ENCODE measurements around the gene PAK2. TPM values are rescaled to one million over a fixed set of nuclear protein-coding genes. Genes with fewer than 3 reads are reported as not detected.
"Not testable (repeated sequence)": the region's sequence is repeated elsewhere in the genome, so short reads cannot be mapped to it uniquely, and the experiment has no call there.

Gene PAK2
- total and polyA plus RNA-seq, 3 experiments from 2014 or later = 38.0 to 85.4 (median 81.2) TPM

GRCh38 chr3:196842567-196843434 lies 103.1 kb downstream of the PAK2 start:
- H3K27me3 Mint-ChIP-seq = peaks cover 0 to 3% of the 10 kb centered on the region in 2 donors
- no peak overlapping the region for H3K4me3 Mint-ChIP-seq
- Histone ChIP-seq H3K9me3 (ENCODE audit: low read length) (no peaks in the 10 kb centered on the region), H3K27ac (ENCODE audit: low read depth, low read length) (peak overlapping the region; percentile 61), H3K4me3 (ENCODE audit: low read length) (no peak overlapping the region), H3K4me1 (ENCODE audit: insufficient read depth, low read length) (no peaks in the 10 kb centered on the region), H3K36me3 (ENCODE audit: insufficient read depth, low read length) (no peaks in the 10 kb centered on the region), H3K27me3 (ENCODE audit: insufficient read depth, low read length, poor library complexity, severe bottlenecking) (no peaks in the 10 kb centered on the region)
- no peaks in the 10 kb centered on the region for H3K9me3 Mint-ChIP-seq
- ChIA-PET POLR2A (no interaction called here), CTCF (no interaction called here)
- no peaks in the 10 kb centered on the region for H3K36me3 Mint-ChIP-seq
- H3K27ac Mint-ChIP-seq = no peak overlapping the region
- peaks cover 0 to 3% (median 2%) of the 10 kb centered on the region in 3 donors for H3K4me1 Mint-ChIP-seq
- DNase-seq = no peak

GRCh38 chr3:196843435-196844110 lies 103.9 kb downstream of the PAK2 start:
- no peak for DNase-seq
- no peak overlapping the region for H3K4me3 ChIP-seq (ENCODE audit: low read length)
- ChIA-PET CTCF (interaction anchor here (0.8 kb wide), 1 partner anchor 126 kb away, joined by 3 read pairs; no protein-coding TSS in a partner anchor), POLR2A (no interaction called here)
- H3K36me3 ChIP-seq (ENCODE audit: insufficient read depth, low read length) = no peaks in the 10 kb centered on the region
- H3K4me3 Mint-ChIP-seq = no peak overlapping the region
- no peaks in the 10 kb centered on the region for H3K9me3 Mint-ChIP-seq
- no peaks in the 10 kb centered on the region for H3K36me3 Mint-ChIP-seq
- H3K4me1 Mint-ChIP-seq = no peaks in the 10 kb centered on the region
- H3K27ac ChIP-seq (ENCODE audit: low read depth, low read length) = peak overlapping the region; percentile 61
- peaks cover 3 to 4% of the 10 kb centered on the region in 2 donors for H3K27me3 Mint-ChIP-seq
- no peaks in the 10 kb centered on the region for H3K4me1 ChIP-seq (ENCODE audit: insufficient read depth, low read length)
- H3K9me3 ChIP-seq (ENCODE audit: low read length) = no peaks in the 10 kb centered on the region
- no peak overlapping the region for H3K27ac Mint-ChIP-seq
- H3K27me3 ChIP-seq (ENCODE audit: insufficient read depth, low read length, poor library complexity, severe bottlenecking) = no peaks in the 10 kb centered on the region

GRCh38 chr3:196844235-196845219 lies 104.9 kb downstream of the PAK2 start:
- H3K4me1 ChIP-seq (ENCODE audit: insufficient read depth, low read length); H3K27ac ChIP-seq (ENCODE audit: low read depth, low read length); H3K4me1 Mint-ChIP-seq; DNase-seq; H3K27me3 Mint-ChIP-seq; H3K4me3 ChIP-seq (ENCODE audit: low read length); H3K4me3 Mint-ChIP-seq; H3K9me3 ChIP-seq (ENCODE audit: low read length); H3K9me3 Mint-ChIP-seq; POLR2A ChIA-PET; H3K36me3 ChIP-seq (ENCODE audit: insufficient read depth, low read length); H3K27me3 ChIP-seq (ENCODE audit: insufficient read depth, low read length, poor library complexity, severe bottlenecking); H3K27ac Mint-ChIP-seq; H3K36me3 Mint-ChIP-seq: not testable (repeated sequence)
- CTCF ChIA-PET = interaction anchor here (0.8 kb wide), 1 partner anchor 125 kb away, joined by 3 read pairs; no protein-coding TSS in a partner anchor

GRCh38 chr3:196848375-196848774 lies 108.7 kb downstream of the PAK2 start:
- CTCF ChIA-PET; H3K27me3 ChIP-seq (ENCODE audit: insufficient read depth, low read length, poor library complexity, severe bottlenecking); H3K4me1 ChIP-seq (ENCODE audit: insufficient read depth, low read length); POLR2A ChIA-PET; H3K27ac Mint-ChIP-seq; H3K36me3 ChIP-seq (ENCODE audit: insufficient read depth, low read length); H3K9me3 Mint-ChIP-seq; H3K4me1 Mint-ChIP-seq; H3K4me3 Mint-ChIP-seq; H3K4me3 ChIP-seq (ENCODE audit: low read length); H3K36me3 Mint-ChIP-seq; H3K27ac ChIP-seq (ENCODE audit: low read depth, low read length); H3K9me3 ChIP-seq (ENCODE audit: low read length); DNase-seq: not testable (repeated sequence)
- peaks cover 11 to 21% of the 10 kb centered on the region in 2 donors for H3K27me3 Mint-ChIP-seq

DNA sequence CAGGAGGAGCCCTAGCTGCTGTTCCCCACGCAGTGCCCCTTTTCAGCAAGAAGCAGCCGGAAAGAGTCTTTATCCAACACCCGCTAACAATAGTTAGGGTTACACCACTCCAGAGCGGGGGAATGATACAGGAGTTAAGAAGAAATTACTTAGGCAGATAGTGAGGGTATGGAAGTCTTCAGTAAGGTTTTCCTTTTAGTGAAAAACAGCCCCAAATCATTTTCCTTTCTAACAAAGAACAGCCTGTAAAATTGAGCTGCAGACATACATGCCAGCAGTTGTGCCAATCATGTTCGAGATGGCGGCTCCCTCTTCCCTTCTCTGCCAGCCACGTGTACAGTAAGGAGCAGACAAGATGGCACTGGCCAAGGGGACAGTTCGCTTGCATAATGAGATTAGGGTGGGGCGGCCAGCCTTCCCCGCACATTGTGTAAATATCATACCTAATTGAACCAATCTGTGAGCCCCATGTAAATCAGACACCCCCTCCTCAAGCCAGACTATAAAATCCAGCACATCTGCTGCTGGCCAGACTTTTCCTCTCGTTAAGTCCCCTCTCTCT lies 109.6 kb downstream of the PAK2 start:
- Mint-ChIP-seq H3K36me3 (no peaks in the 10 kb centered on the region), H3K9me3 (no peaks in the 10 kb centered on the region), H3K4me1 (no peaks in the 10 kb centered on the region), H3K27me3 (peaks cover 13 to 22% of the 10 kb centered on the region in 2 donors), H3K4me3 (no peak overlapping the region), H3K27ac (no peak overlapping the region)
- ChIA-PET CTCF (no interaction called here), POLR2A (no interaction called here)
- no peak for DNase-seq
- Histone ChIP-seq H3K4me1 (ENCODE audit: insufficient read depth, low read length) (no peaks in the 10 kb centered on the region), H3K4me3 (ENCODE audit: low read length) (no peak overlapping the region), H3K9me3 (ENCODE audit: low read length) (no peaks in the 10 kb centered on the region), H3K27ac (ENCODE audit: low read depth, low read length) (no peak overlapping the region), H3K36me3 (ENCODE audit: insufficient read depth, low read length) (no peaks in the 10 kb centered on the region), H3K27me3 (ENCODE audit: insufficient read depth, low read length, poor library complexity, severe bottlenecking) (no peaks in the 10 kb centered on the region)

DNA sequence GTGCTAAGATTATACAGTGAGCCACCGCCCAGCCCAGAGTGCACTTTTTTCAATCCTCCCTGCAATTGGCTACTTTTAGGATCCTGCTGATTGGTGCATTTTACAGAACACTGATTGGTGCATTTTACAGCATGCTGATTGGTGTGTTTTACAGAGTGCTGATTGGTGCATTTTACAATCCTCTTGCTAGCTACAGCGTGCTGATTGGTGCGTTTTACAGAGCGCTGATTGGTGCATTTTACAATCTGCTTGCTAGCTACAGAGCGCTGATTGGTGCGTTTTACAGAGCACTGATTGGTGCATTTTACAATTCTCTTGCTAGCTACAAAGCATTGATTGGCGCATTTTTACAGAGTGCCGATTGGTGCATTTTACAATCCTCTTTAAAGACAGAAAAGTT lies 123.3 kb downstream of the PAK2 start:
- H3K36me3 ChIP-seq (ENCODE audit: insufficient read depth, low read length); DNase-seq; CTCF ChIA-PET; H3K4me3 ChIP-seq (ENCODE audit: low read length); H3K4me1 ChIP-seq (ENCODE audit: insufficient read depth, low read length); H3K9me3 Mint-ChIP-seq; POLR2A ChIA-PET; H3K27me3 ChIP-seq (ENCODE audit: insufficient read depth, low read length, poor library complexity, severe bottlenecking); H3K4me3 Mint-ChIP-seq; H3K27ac ChIP-seq (ENCODE audit: low read depth, low read length); H3K9me3 ChIP-seq (ENCODE audit: low read length); H3K4me1 Mint-ChIP-seq; H3K36me3 Mint-ChIP-seq; H3K27me3 Mint-ChIP-seq: not testable (repeated sequence)
- peak overlapping the region in 1 of 8 donors; percentile 3 for H3K27ac Mint-ChIP-seq

- POLR2A ChIA-PET = interaction anchor here (0.6 to 3.2 kb wide), 6 partner anchors 36 to 924 kb away, joined by 3 to 46 read pairs (median 6); partner anchors contain the start of genes LRCH3, NCBP2 and PAK2
- Mint-ChIP-seq H3K36me3 (peaks cover 0 to 10% (median 3%) of the 10 kb centered on the region in 3 donors), H3K4me1 (peaks cover 24 to 31% (median 26%) of the 10 kb centered on the region in 3 donors), H3K27me3 (no peaks in the 10 kb centered on the region), H3K4me3 (peak overlapping the region; percentile 78 to 93 (median 85)), H3K27ac (peak overlapping the region; percentile 72 to 99 (median 93)), H3K9me3 (no peaks in the 10 kb centered on the region)
- Histone ChIP-seq H3K9me3 (ENCODE audit: low read length) (no peaks in the 10 kb centered on the region), H3K27ac (ENCODE audit: low read depth, low read length) (peak overlapping the region; percentile 76), H3K4me1 (ENCODE audit: insufficient read depth, low read length) (peaks cover 16% of the 10 kb centered on the region), H3K4me3 (ENCODE audit: low read length) (peak overlapping the region; percentile 68), H3K36me3 (ENCODE audit: insufficient read depth, low read length) (no peaks in the 10 kb centered on the region), H3K27me3 (ENCODE audit: insufficient read depth, low read length, poor library complexity, severe bottlenecking) (no peaks in the 10 kb centered on the region)
- CTCF ChIA-PET = interaction anchor here (2.3 to 3.1 kb wide), 2 partner anchors 29 to 75 kb away, joined by 11 to 22 read pairs; partner anchors contain the start of gene NCBP2
- no peak for DNase-seq
Observed at GRCh38 chr3:196867155-196867506, 127.5 kb downstream of the PAK2 start.

All from CD8-positive, alpha-beta memory T cell (primary cell).